ENCODE measurements around the gene SMCO2.

DNA sequence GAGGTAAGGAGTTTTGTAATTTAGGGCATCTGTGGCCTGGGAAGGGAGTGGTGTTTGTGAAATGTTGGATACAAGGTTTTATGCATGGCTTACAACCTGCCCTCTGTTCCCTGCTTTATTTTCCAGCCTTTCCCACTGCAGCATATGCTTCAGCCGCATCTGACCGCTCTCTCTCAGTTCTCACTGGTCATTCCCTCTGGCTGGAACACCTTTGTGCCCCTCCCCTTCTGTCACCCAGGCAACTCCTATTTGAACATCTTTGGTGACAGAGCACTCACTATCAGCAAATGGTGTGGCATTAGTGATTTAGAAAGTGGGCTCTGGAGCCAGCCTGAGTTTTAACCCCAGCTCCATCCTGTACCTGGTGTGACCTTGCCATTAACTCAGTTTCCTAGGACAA, 47.5 kb upstream of the SMCO2 start:
- TF ChIP-seq ZNF274 (IDR thresholded peaks at IDR 0.05; ENCODE audit: low read depth, low read length) (no peak), SUZ12 (IDR thresholded peaks at IDR 0.05; ENCODE audit: extremely low read depth, insufficient read depth, insufficient read length) (no peak), YY1 (IDR thresholded peaks at IDR 0.05; ENCODE audit: insufficient read depth, insufficient read length) (no peak)
